Gastrocnemius medialis (tissue), 4 donors: ENCODE results near the gene PAPSS2. TPM values are rescaled to one million over a fixed set of nuclear protein-coding genes. Genes with fewer than 3 reads are reported as not detected.

ENCODE experiments used
- ATAC-seq, 2 donors: fragments of 150-250 bp; one replicate each; pipeline ENCODE4 v1.9.1; 2016
- DNase-seq, 2 donors: peaks; one replicate each; pipeline ENCODE4 v3.0.0-alpha.2; 2019
- H3K27ac ChIP-seq, 4 donors: fragments of 200-600 bp; sonication (generic); 1 replicate in 1 of 4; 2 replicates in 3 of 4; pipeline ENCODE4 v1.5.1; 2016 to 2018; ENCODE audit warnings: mild to moderate bottlenecking in 2 of 4, moderate library complexity in 1 of 4
- H3K27me3 ChIP-seq, 3 donors: fragments of 200-600 bp; sonication (generic) in 2 of 3; 1 replicate in 1 of 3; 2 replicates in 2 of 3; pipeline versions ENCODE4 v1.5.1 to v1.6.0; 2016 to 2019; ENCODE audit warnings: mild to moderate bottlenecking in 1 of 3, moderate library complexity in 1 of 3
- H3K36me3 ChIP-seq, 2 donors: fragments of 200-600 bp; sonication (generic) in 1 of 2; one replicate each; pipeline ENCODE4 v1.5.1; 2017 to 2018
- H3K4me1 ChIP-seq, 2 donors: fragments of 200-600 bp; sonication (generic) in 1 of 2; one replicate each; pipeline ENCODE4 v1.5.1; 2016 to 2017; ENCODE audit warnings: mild to moderate bottlenecking in 2 of 2
- H3K4me3 ChIP-seq, 4 donors: fragments of 200-600 bp; sonication (generic) in 3 of 4; 1 replicate in 1 of 4; 2 replicates in 3 of 4; pipeline ENCODE4 v1.5.1; 2016 to 2019; ENCODE audit warnings: mild to moderate bottlenecking in 2 of 4
- H3K9me3 ChIP-seq, 3 donors: fragments of 200-600 bp; sonication (generic) in 2 of 3; 1 replicate in 1 of 3; 2 replicates in 2 of 3; pipeline ENCODE4 v1.5.1; 2016 to 2019
- POLR2A ChIP-seq, 2 donors: fragments of 450-650 bp; IDR thresholded peaks; one replicate each; pipeline ENCODE4 v1.6.1; 2017; ENCODE audit warnings: antibody characterized with exemption in 2 of 2, mild to moderate bottlenecking in 2 of 2, moderate library complexity in 2 of 2
- in situ Hi-C, 4 donors: fragments of 200-750 bp; cut with MboI; loops; one replicate each; pipeline versions ENCODE4 v1.15.0 to v1.8.0; 2017; ENCODE audit warnings: low sequenced_read_pairs in 4 of 4
- intact Hi-C: fragments of 100-400 bp; cut with DNase I; formaldehyde crosslinking; loops from one replicate; pipeline ENCODE4 v1.15.1; 2023; ENCODE audit warnings: low total_unique reads
- total RNA-seq, 4 donors: library from RNA; depleted of rRNA; stranded (reverse); fragments of >200 nt; gene quantifications; one replicate each; pipeline versions ENCODE4 v1.1.0 to v1.2.3, GENCODE V29; 2016
- TF ChIP-seq, protein P1 (sequence below), 5 experiments: fragments of 450-650 bp in 3 of 5; fragments of 200-600 bp in 2 of 5; sonication (generic) in 2 of 5; IDR thresholded peaks in 4 of 5; conservative IDR thresholded peaks in 1 of 5; 1 replicate in 4 of 5; 2 replicates in 1 of 5; pipeline ENCODE4 v1.5.1; 2016 to 2019; ENCODE audit warnings: antibody characterized with exemption in 5 of 5, mild to moderate bottlenecking in 3 of 5, moderate library complexity in 3 of 5

Gene PAPSS2
- total RNA-seq, 4 donors from 2014 or later: 2.7 to 8.7 (median 6.8) TPM

DNA sequence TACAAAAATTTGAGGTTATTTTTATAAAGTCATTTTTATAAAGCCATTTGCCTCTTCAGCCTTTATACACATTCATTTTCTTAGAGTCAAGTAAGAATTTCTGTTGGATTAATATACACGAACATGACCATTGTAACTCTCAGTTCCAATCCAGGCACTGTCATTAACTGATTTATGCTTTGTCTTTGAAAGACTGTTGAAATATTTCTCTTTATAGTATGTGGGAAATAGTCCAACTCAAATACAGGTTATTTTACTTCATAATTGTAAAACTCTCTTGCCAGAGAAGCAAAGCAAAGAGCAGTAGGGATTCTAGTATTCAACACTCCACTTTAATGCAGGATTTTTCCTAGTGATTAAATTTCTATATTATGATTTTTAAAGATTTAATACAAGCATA, 36.5 kb upstream of the PAPSS2 start:
- no peak for TF ChIP-seq POLR2A (IDR thresholded peaks at IDR 0.05)
- TF ChIP-seq, protein P1, sequence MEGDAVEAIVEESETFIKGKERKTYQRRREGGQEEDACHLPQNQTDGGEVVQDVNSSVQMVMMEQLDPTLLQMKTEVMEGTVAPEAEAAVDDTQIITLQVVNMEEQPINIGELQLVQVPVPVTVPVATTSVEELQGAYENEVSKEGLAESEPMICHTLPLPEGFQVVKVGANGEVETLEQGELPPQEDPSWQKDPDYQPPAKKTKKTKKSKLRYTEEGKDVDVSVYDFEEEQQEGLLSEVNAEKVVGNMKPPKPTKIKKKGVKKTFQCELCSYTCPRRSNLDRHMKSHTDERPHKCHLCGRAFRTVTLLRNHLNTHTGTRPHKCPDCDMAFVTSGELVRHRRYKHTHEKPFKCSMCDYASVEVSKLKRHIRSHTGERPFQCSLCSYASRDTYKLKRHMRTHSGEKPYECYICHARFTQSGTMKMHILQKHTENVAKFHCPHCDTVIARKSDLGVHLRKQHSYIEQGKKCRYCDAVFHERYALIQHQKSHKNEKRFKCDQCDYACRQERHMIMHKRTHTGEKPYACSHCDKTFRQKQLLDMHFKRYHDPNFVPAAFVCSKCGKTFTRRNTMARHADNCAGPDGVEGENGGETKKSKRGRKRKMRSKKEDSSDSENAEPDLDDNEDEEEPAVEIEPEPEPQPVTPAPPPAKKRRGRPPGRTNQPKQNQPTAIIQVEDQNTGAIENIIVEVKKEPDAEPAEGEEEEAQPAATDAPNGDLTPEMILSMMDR (IDR thresholded peaks at IDR 0.05 in 4 of 5, conservative IDR thresholded peaks at IDR 0.05 in 1 of 5): no peak
- ATAC-seq: no peak
- in situ Hi-C loops: no loop called here
- Histone ChIP-seq H3K36me3 (no peaks in the 10 kb centered on the region), H3K4me1 (no peaks in the 10 kb centered on the region), H3K4me3 (no peak overlapping the region), H3K27me3 (no peaks in the 10 kb centered on the region), H3K27ac (no peak overlapping the region), H3K9me3 (no peaks in the 10 kb centered on the region)
- DNase-seq: no peak
- intact Hi-C loops: no loop called here

DNA sequence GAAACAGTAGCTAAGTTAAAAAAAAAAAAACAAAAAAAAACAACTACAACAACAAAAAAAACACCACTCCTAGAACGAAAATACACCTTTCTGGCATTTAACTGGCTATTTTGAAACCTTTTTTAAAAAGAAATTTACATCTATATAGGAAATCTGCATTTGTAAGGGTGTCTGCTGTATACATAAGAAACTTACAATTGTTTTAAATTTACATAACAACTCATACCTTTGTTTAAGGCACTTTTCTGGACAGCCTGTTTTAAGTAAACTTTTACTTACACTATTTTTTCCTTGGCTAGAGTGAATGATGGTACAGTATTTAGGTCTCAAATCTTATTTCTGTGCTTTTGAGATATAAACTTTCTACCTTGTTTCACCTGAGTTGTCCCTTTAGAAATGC, 34.0 kb upstream of the PAPSS2 start:
- Histone ChIP-seq H3K4me3 (no peak overlapping the region), H3K4me1 (no peaks in the 10 kb centered on the region), H3K9me3 (no peaks in the 10 kb centered on the region), H3K36me3 (no peaks in the 10 kb centered on the region), H3K27me3 (no peaks in the 10 kb centered on the region), H3K27ac (no peak overlapping the region)
- in situ Hi-C loops (no loop called here), intact Hi-C loops (no loop called here)
- TF ChIP-seq, protein P1 (IDR thresholded peaks at IDR 0.05 in 4 of 5, conservative IDR thresholded peaks at IDR 0.05 in 1 of 5): no peak
- TF ChIP-seq POLR2A (IDR thresholded peaks at IDR 0.05): no peak
- ATAC-seq (no peak), DNase-seq (no peak)

DNA sequence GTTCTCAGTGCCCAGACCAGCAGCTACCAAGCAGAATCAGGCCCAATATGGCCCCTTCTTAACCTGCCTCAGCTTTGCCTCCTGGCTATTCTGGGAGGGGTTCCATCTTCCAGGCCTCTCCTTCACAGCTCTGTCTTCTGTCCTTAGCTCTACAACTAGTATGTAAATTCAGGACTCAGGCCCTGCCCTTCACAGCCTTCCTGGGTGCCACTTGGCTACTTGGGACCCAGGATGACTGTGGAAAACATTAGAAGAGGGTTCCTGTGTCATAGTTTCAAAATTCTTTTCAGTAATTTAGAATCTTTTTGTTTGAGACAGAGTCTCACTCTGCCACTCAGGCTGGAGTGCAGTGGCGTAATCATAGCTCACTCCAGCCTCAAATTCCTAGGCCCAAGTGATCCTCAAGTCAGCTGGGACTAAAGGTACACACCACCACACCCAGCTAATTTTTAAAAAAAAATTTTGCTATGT, 33.2 kb upstream of the PAPSS2 start:
- intact Hi-C loops: no loop called here
- no peaks in the 10 kb centered on the region for H3K4me1 ChIP-seq
- in situ Hi-C loops: no loop called here
- H3K27me3 ChIP-seq: no peaks in the 10 kb centered on the region
- H3K36me3 ChIP-seq: no peaks in the 10 kb centered on the region
- H3K27ac ChIP-seq: no peak overlapping the region
- no peak overlapping the region for H3K4me3 ChIP-seq
- no peak for DNase-seq
- H3K9me3 ChIP-seq: no peaks in the 10 kb centered on the region
- TF ChIP-seq, protein P1 (IDR thresholded peaks at IDR 0.05 in 4 of 5, conservative IDR thresholded peaks at IDR 0.05 in 1 of 5): no peak
- TF ChIP-seq POLR2A (IDR thresholded peaks at IDR 0.05): no peak
- no peak for ATAC-seq

DNA sequence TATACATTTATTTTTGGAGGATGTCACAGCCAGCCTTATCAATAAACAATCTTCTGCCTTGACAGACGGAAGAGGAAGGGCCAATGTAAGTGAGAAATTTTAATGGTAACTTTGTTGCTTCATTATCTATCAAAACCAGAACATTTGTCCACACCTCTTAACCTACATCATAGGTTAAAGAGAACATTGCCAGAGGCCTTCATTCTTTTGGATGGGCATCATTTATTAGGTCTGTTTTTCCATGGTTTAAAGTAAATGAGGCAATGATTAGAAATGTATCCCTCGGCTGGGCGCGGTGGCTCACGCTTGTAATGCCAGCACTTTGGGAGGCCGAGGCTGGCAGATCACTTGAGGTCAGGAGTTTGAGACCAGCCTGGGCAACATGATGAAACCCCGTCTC, 29.5 kb upstream of the PAPSS2 start:
- H3K9me3 ChIP-seq: no peaks in the 10 kb centered on the region
- H3K4me3 ChIP-seq: no peak overlapping the region
- no peaks in the 10 kb centered on the region for H3K27me3 ChIP-seq
- ATAC-seq: no peak
- H3K4me1 ChIP-seq: no peaks in the 10 kb centered on the region
- no peak for DNase-seq
- H3K27ac ChIP-seq: no peak overlapping the region
- in situ Hi-C loops (no loop called here), intact Hi-C loops (no loop called here)
- no peaks in the 10 kb centered on the region for H3K36me3 ChIP-seq
- TF ChIP-seq POLR2A (IDR thresholded peaks at IDR 0.05): no peak
- TF ChIP-seq, protein P1 (IDR thresholded peaks at IDR 0.05 in 4 of 5, conservative IDR thresholded peaks at IDR 0.05 in 1 of 5): no peak

DNA sequence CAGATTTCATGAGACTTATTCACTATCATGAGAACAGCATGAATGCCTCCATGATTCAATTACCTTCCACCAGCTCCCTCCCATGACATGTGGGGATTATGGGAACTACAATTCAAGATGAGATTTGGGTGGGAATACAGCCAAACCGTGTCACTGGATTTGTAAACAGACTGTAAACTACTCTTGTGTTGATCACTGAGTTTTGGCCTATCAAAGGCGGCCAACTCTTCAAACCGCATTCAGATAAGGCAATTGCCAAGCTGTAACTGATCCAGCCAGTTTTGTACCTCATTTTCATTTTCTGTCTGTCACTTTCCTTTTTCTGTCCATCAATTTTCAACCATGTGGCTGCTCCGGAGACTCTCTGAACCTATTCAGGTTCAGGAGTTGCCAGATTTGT, 27.2 kb upstream of the PAPSS2 start:
- no peaks in the 10 kb centered on the region for H3K27me3 ChIP-seq
- H3K4me1 ChIP-seq: no peaks in the 10 kb centered on the region
- no peak overlapping the region for H3K27ac ChIP-seq
- no peaks in the 10 kb centered on the region for H3K9me3 ChIP-seq
- no peak overlapping the region for H3K4me3 ChIP-seq
- no peaks in the 10 kb centered on the region for H3K36me3 ChIP-seq
- in situ Hi-C loops: no loop called here
- TF ChIP-seq, protein P1 (IDR thresholded peaks at IDR 0.05 in 4 of 5, conservative IDR thresholded peaks at IDR 0.05 in 1 of 5): no peak
- no peak for TF ChIP-seq POLR2A (IDR thresholded peaks at IDR 0.05)
- intact Hi-C loops: no loop called here
- DNase-seq (no peak), ATAC-seq (no peak)
